ENCODE data around the gene MMP25.

GRCh38 chr16:3038896-3039295 is 7.5 kb upstream of the MMP25 start:
- TF ChIP-seq CTCF (conservative IDR thresholded peaks at IDR 0.05; ENCODE audit: low read length) (no peak), EZH2phosphoT487 (IDR thresholded peaks at IDR 0.05; ENCODE audit: borderline replicate concordance, low read depth, low read length) (no peak)

Measured in OCI-LY7 (cell line).